ENCODE data around the gene HSBP1.

Gene HSBP1

DNA sequence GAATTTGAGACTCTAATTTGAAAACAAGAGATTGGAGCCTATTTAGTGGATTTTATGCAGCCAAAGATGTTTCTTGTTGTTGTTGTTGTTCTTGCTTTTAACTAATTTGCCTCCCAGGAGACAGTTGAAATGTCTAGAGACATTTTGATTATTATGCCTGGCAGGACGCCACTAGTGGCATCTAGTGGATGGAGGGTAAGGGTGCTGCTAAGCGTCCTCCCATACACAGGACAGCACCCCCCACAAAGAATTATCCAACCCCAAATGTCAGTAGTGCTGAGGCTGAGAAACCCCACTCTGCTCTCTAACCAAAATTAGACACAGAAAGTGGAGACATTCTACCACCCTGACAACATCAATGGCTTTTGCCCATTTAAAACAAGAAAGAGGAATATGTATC lies 15.4 kb upstream of the HSBP1 start (continued):
- no peak for TF ChIP-seq SNAI2 (CRISPR knock-in tag; IDR thresholded peaks at IDR 0.05)

DNA sequence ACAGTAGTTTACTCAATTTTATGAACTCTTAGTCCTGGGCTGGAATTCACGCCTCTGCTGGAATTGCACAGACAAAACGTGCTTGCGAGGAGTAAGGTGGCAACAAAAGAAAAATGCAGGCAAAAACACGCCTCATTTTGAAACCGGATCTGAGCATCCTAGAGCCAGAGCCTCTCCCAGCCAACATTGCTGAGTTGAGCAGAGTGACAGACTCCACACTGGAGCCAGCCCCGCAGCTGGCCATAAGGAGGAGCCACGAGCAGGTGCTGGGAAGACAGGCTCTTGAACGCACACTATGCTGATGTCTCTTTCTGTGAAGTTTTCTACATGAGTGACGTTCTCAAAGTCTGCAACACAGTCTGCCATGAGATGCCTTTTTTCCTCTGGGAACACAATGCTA lies 14.6 kb upstream of the HSBP1 start:
- no peak for TF ChIP-seq OSR1 (CRISPR knock-in tag; IDR thresholded peaks at IDR 0.05)
- ATAC-seq, result no peak

DNA sequence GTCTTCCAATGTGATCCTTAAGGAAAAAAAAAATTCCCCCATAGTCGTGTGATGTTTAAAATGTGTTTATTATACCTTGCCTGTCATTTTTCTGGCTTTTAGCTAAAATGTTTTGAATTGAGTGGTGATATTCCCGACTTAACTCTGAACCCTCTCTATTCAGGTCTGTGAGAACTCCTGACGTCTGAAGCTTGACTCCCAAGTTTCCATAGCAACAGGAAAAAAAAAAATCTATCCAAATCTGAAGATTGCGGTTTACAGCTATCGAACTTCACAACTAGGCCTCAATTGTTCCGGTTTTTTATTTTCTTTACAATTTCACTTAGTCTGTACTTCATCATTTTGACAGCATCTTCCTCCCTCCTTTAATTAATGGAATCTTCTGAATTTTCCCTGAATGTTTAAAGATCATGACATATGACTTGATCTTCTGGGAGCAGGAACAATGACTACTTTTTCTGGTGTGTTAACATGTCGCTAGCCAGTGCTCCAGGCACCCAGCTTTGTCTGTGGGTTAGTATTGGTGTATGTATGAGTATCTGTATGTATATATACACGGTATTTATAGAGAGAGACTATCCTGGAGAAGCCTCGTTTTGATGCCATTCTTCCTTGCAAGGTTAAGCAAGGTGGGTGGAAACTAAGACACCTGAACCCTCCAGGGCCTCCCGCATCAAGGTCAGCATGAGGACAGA lies 12.8 kb upstream of the HSBP1 start:
- ATAC-seq, result no peak
- TF ChIP-seq PPARA (CRISPR knock-in tag; IDR thresholded peaks at IDR 0.05; ENCODE audit: borderline replicate concordance) (no peak), PATZ1 (CRISPR knock-in tag; IDR thresholded peaks at IDR 0.05; ENCODE audit: borderline replicate concordance) (no peak), ZC3H10 (CRISPR knock-in tag; IDR thresholded peaks at IDR 0.05) (no peak), ISL1 (CRISPR knock-in tag; IDR thresholded peaks at IDR 0.05) (no peak), RARB (CRISPR knock-in tag; IDR thresholded peaks at IDR 0.05) (no peak), TCF4 (CRISPR knock-in tag; IDR thresholded peaks at IDR 0.05; ENCODE audit: borderline replicate concordance) (no peak), CREB5 (CRISPR knock-in tag; IDR thresholded peaks at IDR 0.05; ENCODE audit: low read depth) (no peak), GLIS3 (CRISPR knock-in tag; IDR thresholded peaks at IDR 0.05) (no peak), ZNF565 (CRISPR knock-in tag; conservative IDR thresholded peaks at IDR 0.05; ENCODE audit: low read depth) (no peak), ARNTL (CRISPR knock-in tag; IDR thresholded peaks at IDR 0.05; ENCODE audit: borderline replicate concordance, low read depth) (no peak)

DNA sequence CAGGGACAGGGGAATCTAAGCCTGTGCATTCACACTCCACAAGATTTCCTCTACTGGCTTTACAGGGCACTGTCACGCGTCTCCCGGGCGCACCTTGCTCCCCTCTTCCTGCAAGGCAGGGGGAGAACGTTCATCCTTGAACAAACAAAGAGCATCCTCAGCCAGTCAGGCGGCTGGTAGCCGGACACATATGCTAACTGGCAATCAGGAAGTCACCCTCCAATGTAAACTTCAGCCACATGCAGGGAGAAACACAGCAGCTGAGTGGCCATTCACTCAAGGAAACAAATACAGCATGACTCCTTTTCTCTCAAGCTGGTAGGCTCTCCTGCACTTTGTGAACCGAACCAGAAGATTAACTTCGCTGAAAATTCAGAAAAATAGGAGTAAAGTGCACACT lies 10.8 kb upstream of the HSBP1 start:
- no peak for ATAC-seq
- TF ChIP-seq GLIS3 (CRISPR knock-in tag; IDR thresholded peaks at IDR 0.05) (no peak), ZNF8 (CRISPR knock-in tag; IDR thresholded peaks at IDR 0.05) (no peak), SNAI2 (CRISPR knock-in tag; IDR thresholded peaks at IDR 0.05) (no peak)

DNA sequence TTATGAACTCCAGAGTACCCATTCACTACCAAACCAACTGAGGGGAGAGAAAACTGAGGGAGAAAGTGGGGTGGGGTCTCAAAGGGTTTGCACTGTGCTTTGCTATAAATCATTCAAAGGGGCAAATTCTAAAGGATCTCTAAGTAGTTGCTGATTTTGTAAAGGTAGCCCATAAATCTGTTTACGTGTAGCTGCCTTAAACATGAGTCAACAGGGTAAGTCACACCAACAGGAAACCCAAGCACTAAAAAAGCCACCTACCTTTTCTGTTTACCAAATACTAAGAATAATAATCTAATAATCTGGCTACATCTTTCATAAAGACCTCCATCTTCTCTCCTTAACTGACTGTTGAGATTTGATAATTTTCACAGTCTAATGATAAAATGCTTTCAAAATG lies 8.4 kb upstream of the HSBP1 start:
- no peak for ATAC-seq
- TF ChIP-seq ZC3H10 (CRISPR knock-in tag; IDR thresholded peaks at IDR 0.05) (no peak), RARB (CRISPR knock-in tag; IDR thresholded peaks at IDR 0.05) (no peak), ESRRG (CRISPR knock-in tag; IDR thresholded peaks at IDR 0.05) (no peak), SNAI2 (CRISPR knock-in tag; IDR thresholded peaks at IDR 0.05) (no peak), CREB5 (CRISPR knock-in tag; IDR thresholded peaks at IDR 0.05; ENCODE audit: low read depth) (no peak), PATZ1 (CRISPR knock-in tag; IDR thresholded peaks at IDR 0.05; ENCODE audit: borderline replicate concordance) (no peak), ZNF70 (CRISPR knock-in tag; IDR thresholded peaks at IDR 0.05) (no peak), CSDC2 (CRISPR knock-in tag; IDR thresholded peaks at IDR 0.05) (no peak), TCF4 (CRISPR knock-in tag; IDR thresholded peaks at IDR 0.05; ENCODE audit: borderline replicate concordance) (no peak), OSR1 (CRISPR knock-in tag; IDR thresholded peaks at IDR 0.05) (no peak), ZNF8 (CRISPR knock-in tag; IDR thresholded peaks at IDR 0.05) (no peak), GLIS3 (CRISPR knock-in tag; IDR thresholded peaks at IDR 0.05) (no peak), BACH2 (CRISPR knock-in tag; IDR thresholded peaks at IDR 0.05; ENCODE audit: borderline replicate concordance) (no peak)
- TF ChIP-seq, protein P1, sequence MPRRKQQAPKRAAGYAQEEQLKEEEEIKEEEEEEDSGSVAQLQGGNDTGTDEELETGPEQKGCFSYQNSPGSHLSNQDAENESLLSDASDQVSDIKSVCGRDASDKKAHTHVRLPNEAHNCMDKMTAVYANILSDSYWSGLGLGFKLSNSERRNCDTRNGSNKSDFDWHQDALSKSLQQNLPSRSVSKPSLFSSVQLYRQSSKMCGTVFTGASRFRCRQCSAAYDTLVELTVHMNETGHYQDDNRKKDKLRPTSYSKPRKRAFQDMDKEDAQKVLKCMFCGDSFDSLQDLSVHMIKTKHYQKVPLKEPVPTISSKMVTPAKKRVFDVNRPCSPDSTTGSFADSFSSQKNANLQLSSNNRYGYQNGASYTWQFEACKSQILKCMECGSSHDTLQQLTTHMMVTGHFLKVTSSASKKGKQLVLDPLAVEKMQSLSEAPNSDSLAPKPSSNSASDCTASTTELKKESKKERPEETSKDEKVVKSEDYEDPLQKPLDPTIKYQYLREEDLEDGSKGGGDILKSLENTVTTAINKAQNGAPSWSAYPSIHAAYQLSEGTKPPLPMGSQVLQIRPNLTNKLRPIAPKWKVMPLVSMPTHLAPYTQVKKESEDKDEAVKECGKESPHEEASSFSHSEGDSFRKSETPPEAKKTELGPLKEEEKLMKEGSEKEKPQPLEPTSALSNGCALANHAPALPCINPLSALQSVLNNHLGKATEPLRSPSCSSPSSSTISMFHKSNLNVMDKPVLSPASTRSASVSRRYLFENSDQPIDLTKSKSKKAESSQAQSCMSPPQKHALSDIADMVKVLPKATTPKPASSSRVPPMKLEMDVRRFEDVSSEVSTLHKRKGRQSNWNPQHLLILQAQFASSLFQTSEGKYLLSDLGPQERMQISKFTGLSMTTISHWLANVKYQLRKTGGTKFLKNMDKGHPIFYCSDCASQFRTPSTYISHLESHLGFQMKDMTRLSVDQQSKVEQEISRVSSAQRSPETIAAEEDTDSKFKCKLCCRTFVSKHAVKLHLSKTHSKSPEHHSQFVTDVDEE (CRISPR knock-in tag; IDR thresholded peaks at IDR 0.05), result no peak
- TF ChIP-seq, protein P2, sequence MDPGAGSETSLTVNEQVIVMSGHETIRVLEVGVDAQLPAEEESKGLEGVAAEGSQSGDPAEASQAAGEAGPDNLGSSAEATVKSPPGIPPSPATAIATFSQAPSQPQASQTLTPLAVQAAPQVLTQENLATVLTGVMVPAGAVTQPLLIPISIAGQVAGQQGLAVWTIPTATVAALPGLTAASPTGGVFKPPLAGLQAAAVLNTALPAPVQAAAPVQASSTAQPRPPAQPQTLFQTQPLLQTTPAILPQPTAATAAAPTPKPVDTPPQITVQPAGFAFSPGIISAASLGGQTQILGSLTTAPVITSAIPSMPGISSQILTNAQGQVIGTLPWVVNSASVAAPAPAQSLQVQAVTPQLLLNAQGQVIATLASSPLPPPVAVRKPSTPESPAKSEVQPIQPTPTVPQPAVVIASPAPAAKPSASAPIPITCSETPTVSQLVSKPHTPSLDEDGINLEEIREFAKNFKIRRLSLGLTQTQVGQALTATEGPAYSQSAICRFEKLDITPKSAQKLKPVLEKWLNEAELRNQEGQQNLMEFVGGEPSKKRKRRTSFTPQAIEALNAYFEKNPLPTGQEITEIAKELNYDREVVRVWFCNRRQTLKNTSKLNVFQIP (CRISPR knock-in tag; IDR thresholded peaks at IDR 0.05; ENCODE audit: borderline replicate concordance, low read depth), result no peak

Data from SK-N-SH treated with all-trans-retinoic acid at 6 μM for 48 hours (cell line).